ENCODE data around the gene SPATA1. TPM values are rescaled to one million over a fixed set of nuclear protein-coding genes. Genes with fewer than 3 reads are reported as not detected.
A peak's percentile ranks its signal among the peaks of the same experiment; 100 is the strongest.

SPATA1 gene
- total and polyA plus RNA-seq, 9 of the 15 experiments (the other 6 are each of a cell fraction or from before 2014, with no cell fraction given) = 0.79 to 2.9 (median 1.5) TPM

DNA sequence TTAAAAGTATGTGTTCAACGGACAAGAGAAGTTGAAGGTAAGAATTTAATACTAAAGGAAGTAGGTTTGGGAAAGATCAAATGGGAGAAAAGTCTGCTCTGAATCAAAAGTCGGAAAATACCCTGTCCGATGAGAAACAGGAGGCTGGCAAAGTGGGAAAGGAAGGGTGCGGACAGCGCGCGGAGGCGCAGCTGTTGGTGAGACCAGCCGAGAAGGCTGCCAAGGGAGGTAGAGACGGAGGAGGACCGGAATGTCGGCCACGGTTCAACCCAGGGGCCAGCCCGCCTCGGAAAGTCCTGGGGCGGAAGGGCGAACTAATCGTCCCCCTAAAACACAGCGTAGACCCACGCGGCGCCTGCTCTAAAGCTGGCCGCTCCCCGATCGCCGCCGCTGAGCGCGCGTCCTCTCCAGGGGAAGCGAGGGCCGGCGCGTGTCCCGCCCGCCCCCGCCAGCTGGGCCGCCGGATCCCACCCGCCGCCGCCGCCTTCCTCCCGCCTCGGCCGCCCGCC, 639 bp upstream of the SPATA1 start (continued):
- TF ChIP-seq, protein P1, sequence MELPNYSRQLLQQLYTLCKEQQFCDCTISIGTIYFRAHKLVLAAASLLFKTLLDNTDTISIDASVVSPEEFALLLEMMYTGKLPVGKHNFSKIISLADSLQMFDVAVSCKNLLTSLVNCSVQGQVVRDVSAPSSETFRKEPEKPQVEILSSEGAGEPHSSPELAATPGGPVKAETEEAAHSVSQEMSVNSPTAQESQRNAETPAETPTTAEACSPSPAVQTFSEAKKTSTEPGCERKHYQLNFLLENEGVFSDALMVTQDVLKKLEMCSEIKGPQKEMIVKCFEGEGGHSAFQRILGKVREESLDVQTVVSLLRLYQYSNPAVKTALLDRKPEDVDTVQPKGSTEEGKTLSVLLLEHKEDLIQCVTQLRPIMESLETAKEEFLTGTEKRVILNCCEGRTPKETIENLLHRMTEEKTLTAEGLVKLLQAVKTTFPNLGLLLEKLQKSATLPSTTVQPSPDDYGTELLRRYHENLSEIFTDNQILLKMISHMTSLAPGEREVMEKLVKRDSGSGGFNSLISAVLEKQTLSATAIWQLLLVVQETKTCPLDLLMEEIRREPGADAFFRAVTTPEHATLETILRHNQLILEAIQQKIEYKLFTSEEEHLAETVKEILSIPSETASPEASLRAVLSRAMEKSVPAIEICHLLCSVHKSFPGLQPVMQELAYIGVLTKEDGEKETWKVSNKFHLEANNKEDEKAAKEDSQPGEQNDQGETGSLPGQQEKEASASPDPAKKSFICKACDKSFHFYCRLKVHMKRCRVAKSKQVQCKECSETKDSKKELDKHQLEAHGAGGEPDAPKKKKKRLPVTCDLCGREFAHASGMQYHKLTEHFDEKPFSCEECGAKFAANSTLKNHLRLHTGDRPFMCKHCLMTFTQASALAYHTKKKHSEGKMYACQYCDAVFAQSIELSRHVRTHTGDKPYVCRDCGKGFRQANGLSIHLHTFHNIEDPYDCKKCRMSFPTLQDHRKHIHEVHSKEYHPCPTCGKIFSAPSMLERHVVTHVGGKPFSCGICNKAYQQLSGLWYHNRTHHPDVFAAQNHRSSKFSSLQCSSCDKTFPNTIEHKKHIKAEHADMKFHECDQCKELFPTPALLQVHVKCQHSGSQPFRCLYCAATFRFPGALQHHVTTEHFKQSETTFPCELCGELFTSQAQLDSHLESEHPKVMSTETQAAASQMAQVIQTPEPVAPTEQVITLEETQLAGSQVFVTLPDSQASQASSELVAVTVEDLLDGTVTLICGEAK (IDR thresholded peaks at IDR 0.05) = 0 out of 2 replicates have a peak, but pooled peaks have one; percentile 16
- TF ChIP-seq, protein P1 (CRISPR knock-in tag; IDR thresholded peaks at IDR 0.05) = no peak
- TF ChIP-seq RNF2 (IDR thresholded peaks at IDR 0.05) (peak; percentile 40; the same call in 1 of the 2 replicates), HDAC3 (IDR thresholded peaks at IDR 0.05; ENCODE audit: borderline replicate concordance, partially characterized antibody) (no peak), KAT7 (CRISPR knock-in tag; IDR thresholded peaks at IDR 0.05; ENCODE audit: borderline replicate concordance) (peak; percentile 76; the same call in 1 of the 2 replicates), RBBP5 (IDR thresholded peaks at IDR 0.05; ENCODE audit: borderline replicate concordance, insufficient read depth, low read length, poor library complexity, severe bottlenecking) (peak; percentile 78), SIRT6 (IDR thresholded peaks at IDR 0.05; ENCODE audit: low read depth, low read length) (no peak), POLR2G (IDR thresholded peaks at IDR 0.05; ENCODE audit: low read depth, low read length) (peak; percentile 59; the same call in 1 of the 2 replicates), ZNF184 (CRISPR knock-in tag; IDR thresholded peaks at IDR 0.05) (no peak), NFIC (IDR thresholded peaks at IDR 0.05) (peak; percentile 4; the same call in 1 of the 2 replicates), OTX1 (CRISPR knock-in tag; IDR thresholded peaks at IDR 0.05) (0 out of 2 replicates have a peak, but pooled peaks have one; percentile 35)
- TF ChIP-seq, protein P2, sequence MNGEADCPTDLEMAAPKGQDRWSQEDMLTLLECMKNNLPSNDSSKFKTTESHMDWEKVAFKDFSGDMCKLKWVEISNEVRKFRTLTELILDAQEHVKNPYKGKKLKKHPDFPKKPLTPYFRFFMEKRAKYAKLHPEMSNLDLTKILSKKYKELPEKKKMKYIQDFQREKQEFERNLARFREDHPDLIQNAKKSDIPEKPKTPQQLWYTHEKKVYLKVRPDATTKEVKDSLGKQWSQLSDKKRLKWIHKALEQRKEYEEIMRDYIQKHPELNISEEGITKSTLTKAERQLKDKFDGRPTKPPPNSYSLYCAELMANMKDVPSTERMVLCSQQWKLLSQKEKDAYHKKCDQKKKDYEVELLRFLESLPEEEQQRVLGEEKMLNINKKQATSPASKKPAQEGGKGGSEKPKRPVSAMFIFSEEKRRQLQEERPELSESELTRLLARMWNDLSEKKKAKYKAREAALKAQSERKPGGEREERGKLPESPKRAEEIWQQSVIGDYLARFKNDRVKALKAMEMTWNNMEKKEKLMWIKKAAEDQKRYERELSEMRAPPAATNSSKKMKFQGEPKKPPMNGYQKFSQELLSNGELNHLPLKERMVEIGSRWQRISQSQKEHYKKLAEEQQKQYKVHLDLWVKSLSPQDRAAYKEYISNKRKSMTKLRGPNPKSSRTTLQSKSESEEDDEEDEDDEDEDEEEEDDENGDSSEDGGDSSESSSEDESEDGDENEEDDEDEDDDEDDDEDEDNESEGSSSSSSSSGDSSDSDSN (IDR thresholded peaks at IDR 0.05; ENCODE audit: borderline replicate concordance in 1 of 2, low read depth in 2 of 2, low read length in 2 of 2) = peak in 1 of 2 experiments; percentile 64; a peak in 2 of 4 replicates
- TF ChIP-seq, protein P3, sequence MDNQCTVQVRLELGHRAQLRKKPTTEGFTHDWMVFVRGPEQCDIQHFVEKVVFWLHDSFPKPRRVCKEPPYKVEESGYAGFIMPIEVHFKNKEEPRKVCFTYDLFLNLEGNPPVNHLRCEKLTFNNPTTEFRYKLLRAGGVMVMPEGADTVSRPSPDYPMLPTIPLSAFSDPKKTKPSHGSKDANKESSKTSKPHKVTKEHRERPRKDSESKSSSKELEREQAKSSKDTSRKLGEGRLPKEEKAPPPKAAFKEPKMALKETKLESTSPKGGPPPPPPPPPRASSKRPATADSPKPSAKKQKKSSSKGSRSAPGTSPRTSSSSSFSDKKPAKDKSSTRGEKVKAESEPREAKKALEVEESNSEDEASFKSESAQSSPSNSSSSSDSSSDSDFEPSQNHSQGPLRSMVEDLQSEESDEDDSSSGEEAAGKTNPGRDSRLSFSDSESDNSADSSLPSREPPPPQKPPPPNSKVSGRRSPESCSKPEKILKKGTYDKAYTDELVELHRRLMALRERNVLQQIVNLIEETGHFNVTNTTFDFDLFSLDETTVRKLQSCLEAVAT (IDR thresholded peaks at IDR 0.05) = peak in 1 of 2 experiments; percentile 48; a peak in 1 of 4 replicates
